HCT116 (cell line): Measurements from ENCODE around the gene CAND2. TPM values are rescaled to one million over a fixed set of nuclear protein-coding genes. Genes with fewer than 3 reads are reported as not detected.

Experiments used
- ATAC-seq: fragments of 200-7000 bp; cut with Tn5 transposase; 2 replicates; pipeline ENCODE4 v1.9.1; 2020; ENCODE audit warnings: mild to moderate bottlenecking, moderate library complexity
- BruUV-seq: library from RNA; stranded (reverse); fragments of 400-500 nt; replicated peaks from 2 replicates; lab custom pipeline; 2021; lab: Mats Ljungman, UMichigan
- CTCF ChIA-PET: fragments of 300-600 bp; sonication (Branson Sonifier 250); formaldehyde crosslinking; loops from one replicate; lab custom pipeline; 2021; ENCODE audit warnings: antibody characterized with exemption; lab: Charles Lee
- POLR2A ChIA-PET: fragments of 300-600, 350-600 bp; sonication (Branson Sonifier 250); formaldehyde crosslinking; loops from one replicate; lab custom pipeline; 2021; ENCODE audit warnings: antibody characterized with exemption; lab: Charles Lee
- RAD21 ChIA-PET, 2 experiments: fragments of 300-600 bp; sonication (Branson Sonifier 250); formaldehyde crosslinking; loops; one replicate each; lab custom pipeline; 2023; ENCODE audit warnings: low total read pairs in 2 of 2; ENCODE audit not compliant: uncharacterized antibody in 2 of 2, unreplicated experiment in 2 of 2, low non-redundant PET in 1 of 2; lab: Charles Lee
- DNase-seq: peaks from one replicate; pipeline ENCODE4 v3.0.0-alpha.2; 2010; ENCODE audit warnings: low read depth, low spot score
- H2AFZ ChIP-seq: fragments of 200-600 bp; shearing (Covaris generic), sonication (generic); 2 replicates; pipeline ENCODE4 v1.6.1; 2017; ENCODE audit warnings: low read depth, mixed run types, mixed read lengths, antibody characterized with exemption, low read length; ENCODE audit not compliant: poor library complexity, severe bottlenecking
- H3K27ac ChIP-seq: 2 replicates; pipeline ENCODE4 v1.5.1; 2012; ENCODE audit warnings: low read depth, low read length
- H3K27me3 ChIP-seq: fragments of 200-600 bp; sonication (generic); 2 replicates; pipeline ENCODE4 v1.6.1; 2016; ENCODE audit warnings: mixed run types, low read length, mixed read lengths; ENCODE audit not compliant: insufficient read depth
- H3K36me3 ChIP-seq, 2 experiments: fragments of 200-500 bp in 1 of 2; fragments of 200-600 bp in 1 of 2; sonication (Bioruptor generic) in 1 of 2; sonication (generic) in 1 of 2; 2 replicates each; pipeline versions ENCODE4 v1.5.1 to v1.6.1; 2014 to 2016; ENCODE audit warnings: low read length in 2 of 2, inconsistent platforms in 1 of 2, mixed read lengths in 1 of 2, mixed run types in 1 of 2; ENCODE audit not compliant: insufficient read depth in 2 of 2, control insufficient read depth in 1 of 2
- H3K4me1 ChIP-seq, 2 experiments: fragments of 200-600 bp in 1 of 2; sonication (generic) in 1 of 2; 2 replicates each; pipeline versions ENCODE4 v1.5.1 to v1.6.1; 2012 to 2017; ENCODE audit warnings: low read length in 2 of 2, inconsistent platforms in 1 of 2, mild to moderate bottlenecking in 1 of 2, mixed read lengths in 1 of 2, mixed run types in 1 of 2, moderate library complexity in 1 of 2; ENCODE audit not compliant: insufficient read depth in 2 of 2, control insufficient read depth in 1 of 2
- H3K4me2 ChIP-seq: fragments of 200-600 bp; sonication (generic); 2 replicates; pipeline ENCODE4 v1.6.1; 2017; ENCODE audit warnings: mixed run types, low read length, mixed read lengths
- H3K4me3 ChIP-seq, 2 experiments: fragments of 200-600 bp in 1 of 2; sonication (generic) in 1 of 2; replicated peaks in 1 of 2; 2 replicates each; pipeline ENCODE4 v1.5.1; 2011 to 2016; ENCODE audit warnings: low read length in 2 of 2, control low read depth in 1 of 2, low read depth in 1 of 2, mild to moderate bottlenecking in 1 of 2, mixed read lengths in 1 of 2, mixed run types in 1 of 2
- H3K79me2 ChIP-seq: fragments of 200-600 bp; sonication (generic); 2 replicates; pipeline ENCODE4 v1.6.1; 2017; ENCODE audit warnings: mild to moderate bottlenecking, mixed run types, low read length, moderate library complexity, mixed read lengths; ENCODE audit not compliant: insufficient read depth
- H3K9ac ChIP-seq: fragments of 200-600 bp; sonication (generic); 2 replicates; pipeline ENCODE4 v1.6.1; 2016; ENCODE audit warnings: low read length, mixed read lengths
- H3K9me2 ChIP-seq: fragments of 200-600 bp; sonication (generic), shearing (Covaris generic); 2 replicates; pipeline ENCODE4 v1.6.1; 2017; ENCODE audit warnings: mixed run types, mild to moderate bottlenecking, moderate library complexity; ENCODE audit not compliant: insufficient read depth
- H3K9me3 ChIP-seq, 2 experiments: fragments of 200-500 bp in 1 of 2; fragments of 200-600 bp in 1 of 2; sonication (Bioruptor generic) in 1 of 2; sonication (generic) in 1 of 2; 2 replicates each; pipeline ENCODE4 v1.6.1; 2014 to 2017; ENCODE audit warnings: low read length in 2 of 2, mixed read lengths in 2 of 2, inconsistent platforms in 1 of 2, low read depth in 1 of 2, mild to moderate bottlenecking in 1 of 2, mixed run types in 1 of 2, moderate library complexity in 1 of 2; ENCODE audit not compliant: control insufficient read depth in 1 of 2, insufficient read depth in 1 of 2
- H4K20me1 ChIP-seq: fragments of 200-600 bp; sonication (generic), shearing (Covaris generic); 2 replicates; pipeline ENCODE4 v1.6.1; 2017; ENCODE audit warnings: mixed run types, mild to moderate bottlenecking, moderate library complexity; ENCODE audit not compliant: insufficient read depth
- CBX3 ChIP-seq: IDR thresholded peaks from 2 replicates; pipeline ENCODE4 v1.6.1; 2012; ENCODE audit warnings: low read depth
- CEBPB ChIP-seq: IDR thresholded peaks from 2 replicates; pipeline ENCODE4 v1.6.1; 2012; ENCODE audit warnings: low read depth
- EGR1 ChIP-seq: IDR thresholded peaks from 2 replicates; pipeline ENCODE4 v1.6.1; 2012; ENCODE audit warnings: low read depth
- ELF1 ChIP-seq: IDR thresholded peaks from 2 replicates; pipeline ENCODE4 v1.6.1; 2012; ENCODE audit warnings: low read depth, borderline replicate concordance
- EZH2 ChIP-seq: fragments of 200-600 bp; sonication (generic); IDR thresholded peaks from 2 replicates; pipeline ENCODE4 v1.6.1; 2017; ENCODE audit warnings: antibody characterized with exemption, mixed run types
- EZH2phosphoT487 ChIP-seq: fragments of 200-600 bp; IDR thresholded peaks from 2 replicates; pipeline ENCODE4 v1.6.1; 2018; ENCODE audit warnings: antibody characterized with exemption, borderline replicate concordance
- FOSL1 ChIP-seq: IDR thresholded peaks from 2 replicates; pipeline ENCODE4 v1.6.1; 2012; ENCODE audit warnings: low read depth
- JUND ChIP-seq: IDR thresholded peaks from 2 replicates; pipeline ENCODE4 v1.6.1; 2012
- POLR2AphosphoS5 ChIP-seq: IDR thresholded peaks from 2 replicates; pipeline ENCODE4 v1.6.1; 2011; ENCODE audit warnings: mild to moderate bottlenecking, low read depth, low read length, moderate library complexity
- SIN3A ChIP-seq: IDR thresholded peaks from 2 replicates; pipeline ENCODE4 v1.6.1; 2012; ENCODE audit warnings: low read depth
- SP1 ChIP-seq: IDR thresholded peaks from 2 replicates; pipeline ENCODE4 v1.6.1; 2012; ENCODE audit warnings: low read depth
- SRF ChIP-seq: IDR thresholded peaks from 2 replicates; pipeline ENCODE4 v1.6.1; 2012; ENCODE audit warnings: low read depth
- YY1 ChIP-seq: IDR thresholded peaks from 2 replicates; pipeline ENCODE4 v1.6.1; 2011; ENCODE audit warnings: low read length, low read depth, moderate library complexity, mild to moderate bottlenecking; ENCODE audit not compliant: insufficient replicate concordance; ENCODE audit errors: extremely low read depth
- ZFX ChIP-seq: fragments of 450-650 bp; IDR thresholded peaks from 2 replicates; pipeline ENCODE4 v1.6.1; 2017
- ZNF274 ChIP-seq: fragments of 200-500 bp; sonication (Bioruptor generic); IDR thresholded peaks from 2 replicates; pipeline ENCODE4 v1.6.1; 2014; ENCODE audit warnings: mild to moderate bottlenecking, low read depth, low read length, inconsistent platforms
- intact Hi-C: fragments of 100-400 bp; cut with micrococcal nuclease; formaldehyde crosslinking; loops from 2 replicates; pipeline ENCODE4 v1.10.0; 2022
- total RNA-seq: library from RNA; stranded (reverse); gene quantifications from one replicate; pipeline ENCODE4 v1.2.1, GENCODE V29; 2021; ENCODE audit not compliant: unreplicated experiment
- TF ChIP-seq, protein P1 (sequence below): IDR thresholded peaks from 2 replicates; pipeline ENCODE4 v1.6.1; 2012
- TF ChIP-seq, protein P2 (sequence below): IDR thresholded peaks from 2 replicates; pipeline ENCODE4 v1.6.1; 2011; ENCODE audit warnings: mild to moderate bottlenecking, low read length, moderate library complexity; ENCODE audit not compliant: insufficient replicate concordance; ENCODE audit errors: extremely low read depth
- TF ChIP-seq, protein P3 (sequence below): IDR thresholded peaks from 2 replicates; pipeline ENCODE4 v1.6.1; 2012
- TF ChIP-seq, protein P4 (sequence below): IDR thresholded peaks from 2 replicates; pipeline ENCODE4 v1.6.1; 2012; ENCODE audit warnings: low read depth
- TF ChIP-seq, protein P5 (sequence below), 3 experiments: fragments of 200-600 bp in 1 of 3; sonication (generic) in 1 of 3; IDR thresholded peaks in 2 of 3; conservative IDR thresholded peaks in 1 of 3; 2 replicates each; pipeline ENCODE4 v1.5.1; 2012 to 2017; ENCODE audit warnings: low read depth in 2 of 3, low read length in 2 of 3, antibody characterized with exemption in 1 of 3, borderline replicate concordance in 1 of 3, control low read depth in 1 of 3, mild to moderate bottlenecking in 1 of 3, mixed read lengths in 1 of 3, mixed run types in 1 of 3, moderate library complexity in 1 of 3; ENCODE audit not compliant: insufficient read depth in 1 of 3

The CAND2 gene
- total RNA-seq, 1 experiment from 2014 or later: not detected

DNA sequence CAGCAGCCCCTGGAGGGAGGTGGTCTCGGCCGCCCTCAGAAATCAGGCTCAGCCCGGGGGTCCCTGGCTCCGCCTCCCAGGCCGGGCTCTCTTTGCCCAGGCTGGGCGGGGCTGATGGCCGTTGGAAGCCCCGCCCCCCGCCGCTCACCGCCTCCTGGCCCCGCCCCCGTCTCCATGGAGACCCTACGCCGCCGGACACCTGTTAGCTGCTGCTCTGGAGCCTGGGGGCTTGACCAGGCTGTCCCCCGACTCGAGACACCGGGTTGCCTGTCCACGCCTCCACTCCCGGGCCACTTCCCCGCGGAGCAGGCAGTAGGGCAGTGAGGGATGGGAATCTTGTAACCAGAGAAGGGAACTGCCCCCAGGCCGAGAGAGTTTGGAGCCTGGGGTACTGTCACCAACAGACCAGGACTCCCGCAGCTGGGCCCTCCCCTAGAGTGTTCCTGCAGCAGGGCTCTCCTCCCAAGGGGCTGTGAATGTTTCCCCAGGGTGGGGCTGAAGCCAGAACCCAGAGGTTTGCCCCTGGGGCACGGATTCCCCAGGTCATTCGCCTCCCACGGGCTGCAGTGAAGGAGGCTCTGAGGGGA is 72.6 kb downstream of the CAND2 start:
- H3K79me2 ChIP-seq: no peaks in the 10 kb centered on the region
- no peak for DNase-seq
- CTCF ChIA-PET: interaction anchor here (3.3 kb wide), 1 partner anchor 23 kb away, joined by 12 read pairs; no protein-coding TSS in a partner anchor
- H3K27me3 ChIP-seq: no peaks in the 10 kb centered on the region
- peaks cover 10% of the 10 kb centered on the region in 2 experiments; a peak in 3 of 4 replicates for H3K4me1 ChIP-seq
- no peaks in the 10 kb centered on the region for H3K36me3 ChIP-seq
- H4K20me1 ChIP-seq: no peaks in the 10 kb centered on the region
- H3K27ac ChIP-seq: no peak overlapping the region; the same call in 1 of the 2 replicates
- no TSS peak for BruUV-seq
- POLR2A ChIA-PET: no interaction called here
- no peak overlapping the region for H3K4me3 ChIP-seq
- TF ChIP-seq EZH2phosphoT487: no peak
- no peak for TF ChIP-seq SIN3A
- TF ChIP-seq, protein P1, sequence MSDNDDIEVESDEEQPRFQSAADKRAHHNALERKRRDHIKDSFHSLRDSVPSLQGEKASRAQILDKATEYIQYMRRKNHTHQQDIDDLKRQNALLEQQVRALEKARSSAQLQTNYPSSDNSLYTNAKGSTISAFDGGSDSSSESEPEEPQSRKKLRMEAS: no peak
- TF ChIP-seq CBX3: no peak
- no peak for TF ChIP-seq SP1
- TF ChIP-seq EZH2: no peak
- TF ChIP-seq, protein P2, sequence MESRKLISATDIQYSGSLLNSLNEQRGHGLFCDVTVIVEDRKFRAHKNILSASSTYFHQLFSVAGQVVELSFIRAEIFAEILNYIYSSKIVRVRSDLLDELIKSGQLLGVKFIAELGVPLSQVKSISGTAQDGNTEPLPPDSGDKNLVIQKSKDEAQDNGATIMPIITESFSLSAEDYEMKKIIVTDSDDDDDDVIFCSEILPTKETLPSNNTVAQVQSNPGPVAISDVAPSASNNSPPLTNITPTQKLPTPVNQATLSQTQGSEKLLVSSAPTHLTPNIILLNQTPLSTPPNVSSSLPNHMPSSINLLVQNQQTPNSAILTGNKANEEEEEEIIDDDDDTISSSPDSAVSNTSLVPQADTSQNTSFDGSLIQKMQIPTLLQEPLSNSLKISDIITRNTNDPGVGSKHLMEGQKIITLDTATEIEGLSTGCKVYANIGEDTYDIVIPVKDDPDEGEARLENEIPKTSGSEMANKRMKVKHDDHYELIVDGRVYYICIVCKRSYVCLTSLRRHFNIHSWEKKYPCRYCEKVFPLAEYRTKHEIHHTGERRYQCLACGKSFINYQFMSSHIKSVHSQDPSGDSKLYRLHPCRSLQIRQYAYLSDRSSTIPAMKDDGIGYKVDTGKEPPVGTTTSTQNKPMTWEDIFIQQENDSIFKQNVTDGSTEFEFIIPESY: no peak
- no peak for TF ChIP-seq ELF1
- no peak for TF ChIP-seq ZFX
- TF ChIP-seq, protein P3, sequence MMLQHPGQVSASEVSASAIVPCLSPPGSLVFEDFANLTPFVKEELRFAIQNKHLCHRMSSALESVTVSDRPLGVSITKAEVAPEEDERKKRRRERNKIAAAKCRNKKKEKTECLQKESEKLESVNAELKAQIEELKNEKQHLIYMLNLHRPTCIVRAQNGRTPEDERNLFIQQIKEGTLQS: no peak
- TF ChIP-seq, protein P4, sequence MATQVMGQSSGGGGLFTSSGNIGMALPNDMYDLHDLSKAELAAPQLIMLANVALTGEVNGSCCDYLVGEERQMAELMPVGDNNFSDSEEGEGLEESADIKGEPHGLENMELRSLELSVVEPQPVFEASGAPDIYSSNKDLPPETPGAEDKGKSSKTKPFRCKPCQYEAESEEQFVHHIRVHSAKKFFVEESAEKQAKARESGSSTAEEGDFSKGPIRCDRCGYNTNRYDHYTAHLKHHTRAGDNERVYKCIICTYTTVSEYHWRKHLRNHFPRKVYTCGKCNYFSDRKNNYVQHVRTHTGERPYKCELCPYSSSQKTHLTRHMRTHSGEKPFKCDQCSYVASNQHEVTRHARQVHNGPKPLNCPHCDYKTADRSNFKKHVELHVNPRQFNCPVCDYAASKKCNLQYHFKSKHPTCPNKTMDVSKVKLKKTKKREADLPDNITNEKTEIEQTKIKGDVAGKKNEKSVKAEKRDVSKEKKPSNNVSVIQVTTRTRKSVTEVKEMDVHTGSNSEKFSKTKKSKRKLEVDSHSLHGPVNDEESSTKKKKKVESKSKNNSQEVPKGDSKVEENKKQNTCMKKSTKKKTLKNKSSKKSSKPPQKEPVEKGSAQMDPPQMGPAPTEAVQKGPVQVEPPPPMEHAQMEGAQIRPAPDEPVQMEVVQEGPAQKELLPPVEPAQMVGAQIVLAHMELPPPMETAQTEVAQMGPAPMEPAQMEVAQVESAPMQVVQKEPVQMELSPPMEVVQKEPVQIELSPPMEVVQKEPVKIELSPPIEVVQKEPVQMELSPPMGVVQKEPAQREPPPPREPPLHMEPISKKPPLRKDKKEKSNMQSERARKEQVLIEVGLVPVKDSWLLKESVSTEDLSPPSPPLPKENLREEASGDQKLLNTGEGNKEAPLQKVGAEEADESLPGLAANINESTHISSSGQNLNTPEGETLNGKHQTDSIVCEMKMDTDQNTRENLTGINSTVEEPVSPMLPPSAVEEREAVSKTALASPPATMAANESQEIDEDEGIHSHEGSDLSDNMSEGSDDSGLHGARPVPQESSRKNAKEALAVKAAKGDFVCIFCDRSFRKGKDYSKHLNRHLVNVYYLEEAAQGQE: no peak
- TF ChIP-seq POLR2AphosphoS5: no peak
- TF ChIP-seq, protein P5, sequence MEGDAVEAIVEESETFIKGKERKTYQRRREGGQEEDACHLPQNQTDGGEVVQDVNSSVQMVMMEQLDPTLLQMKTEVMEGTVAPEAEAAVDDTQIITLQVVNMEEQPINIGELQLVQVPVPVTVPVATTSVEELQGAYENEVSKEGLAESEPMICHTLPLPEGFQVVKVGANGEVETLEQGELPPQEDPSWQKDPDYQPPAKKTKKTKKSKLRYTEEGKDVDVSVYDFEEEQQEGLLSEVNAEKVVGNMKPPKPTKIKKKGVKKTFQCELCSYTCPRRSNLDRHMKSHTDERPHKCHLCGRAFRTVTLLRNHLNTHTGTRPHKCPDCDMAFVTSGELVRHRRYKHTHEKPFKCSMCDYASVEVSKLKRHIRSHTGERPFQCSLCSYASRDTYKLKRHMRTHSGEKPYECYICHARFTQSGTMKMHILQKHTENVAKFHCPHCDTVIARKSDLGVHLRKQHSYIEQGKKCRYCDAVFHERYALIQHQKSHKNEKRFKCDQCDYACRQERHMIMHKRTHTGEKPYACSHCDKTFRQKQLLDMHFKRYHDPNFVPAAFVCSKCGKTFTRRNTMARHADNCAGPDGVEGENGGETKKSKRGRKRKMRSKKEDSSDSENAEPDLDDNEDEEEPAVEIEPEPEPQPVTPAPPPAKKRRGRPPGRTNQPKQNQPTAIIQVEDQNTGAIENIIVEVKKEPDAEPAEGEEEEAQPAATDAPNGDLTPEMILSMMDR (IDR thresholded peaks at IDR 0.05 in 2 of 3, conservative IDR thresholded peaks at IDR 0.05 in 1 of 3; ENCODE audit: borderline replicate concordance in 1 of 3, insufficient read depth in 1 of 3, low read depth in 2 of 3, low read length in 2 of 3): no peak
- no peak for TF ChIP-seq SRF
- no peak for TF ChIP-seq ZNF274
- no peak for TF ChIP-seq FOSL1
- no peak for TF ChIP-seq YY1
- TF ChIP-seq JUND: no peak
- TF ChIP-seq CEBPB: no peak
- no peak for TF ChIP-seq EGR1
- TF ChIP-seq, all 23 proteins: peak for 0
- ATAC-seq: peak; percentile 82
- RAD21 ChIA-PET: no interaction called here
- Histone ChIP-seq H3K4me2 (peak overlapping the region; percentile 55), H3K9ac (no peak overlapping the region), H2AFZ (peak overlapping the region; percentile 85), H3K9me2 (no peaks in the 10 kb centered on the region), H3K9me3 (no peaks in the 10 kb centered on the region)
- intact Hi-C loops: loop anchor here (2.0 kb wide), 1 partner anchor 126 kb away; no protein-coding TSS in a partner anchor
